ENCODE data around the gene DENND11.

GRCh38 chr7:141738592-141739013, 36.6 kb upstream of the DENND11 start:
- TF ChIP-seq CTCF (IDR thresholded peaks at IDR 0.05) = no peak
- no peak for TF ChIP-seq POLR2A (IDR thresholded peaks at IDR 0.05)
- TF ChIP-seq POLR2AphosphoS5 (IDR thresholded peaks at IDR 0.05) = no peak

Measured in breast epithelium (tissue), 3 donors.